Smooth muscle cell (in vitro differentiated cells): ENCODE results near the gene LRP1B. TPM values are rescaled to one million over a fixed set of nuclear protein-coding genes. Genes with fewer than 3 reads are reported as not detected.

ENCODE experiments used
- DNase-seq: peaks from one replicate; lab custom pipeline; 2025; ENCODE audit not compliant: unreplicated experiment; lab: John Stamatoyannopoulos, UW
- H2AFZ ChIP-seq: fragments of 200-600 bp; sonication (generic); 2 replicates; pipeline ENCODE4 v1.6.0; 2016; ENCODE audit warnings: antibody characterized with exemption, low read depth, mild to moderate bottlenecking
- H3F3A ChIP-seq: fragments of 200-600 bp; sonication (generic); 2 replicates; pipeline ENCODE4 v1.6.0; 2017; ENCODE audit warnings: antibody characterized with exemption, low read depth
- H3K27ac ChIP-seq: fragments of 200-600 bp; sonication (generic); 2 replicates; pipeline ENCODE4 v1.5.1; 2016; ENCODE audit warnings: low read depth, mild to moderate bottlenecking
- H3K27me3 ChIP-seq: fragments of 200-600 bp; sonication (generic); 2 replicates; pipeline ENCODE4 v1.6.1; 2016; ENCODE audit warnings: low read depth, mild to moderate bottlenecking
- H3K36me3 ChIP-seq: fragments of 200-600 bp; sonication (generic); 2 replicates; pipeline ENCODE4 v1.5.1; 2016; ENCODE audit warnings: low read depth
- H3K4me1 ChIP-seq: fragments of 200-600 bp; sonication (generic); 2 replicates; pipeline ENCODE4 v1.5.1; 2016; ENCODE audit warnings: low read depth
- H3K4me2 ChIP-seq: fragments of 200-600 bp; sonication (generic); 2 replicates; pipeline ENCODE4 v1.6.0; 2016; ENCODE audit warnings: mild to moderate bottlenecking
- H3K4me3 ChIP-seq: fragments of 200-600 bp; sonication (generic); 2 replicates; pipeline ENCODE4 v1.5.1; 2016; ENCODE audit warnings: mild to moderate bottlenecking
- H3K79me2 ChIP-seq: fragments of 200-600 bp; sonication (generic); 2 replicates; pipeline ENCODE4 v1.6.0; 2016; ENCODE audit warnings: low read depth, mild to moderate bottlenecking
- H3K9ac ChIP-seq: fragments of 200-600 bp; sonication (generic); 2 replicates; pipeline ENCODE4 v1.6.0; 2016; ENCODE audit warnings: low read depth
- H3K9me3 ChIP-seq: fragments of 200-600 bp; sonication (generic); replicated peaks from 2 replicates; pipeline ENCODE4 v1.5.1; 2016; ENCODE audit warnings: low read depth
- H4K20me1 ChIP-seq: fragments of 200-600 bp; sonication (generic); 2 replicates; pipeline ENCODE4 v1.6.0; 2016; ENCODE audit warnings: low read depth
- WGBS: methylation state at CpG from one replicate; pipeline ENCODE4 v1.1.7; 2016; ENCODE audit warnings: low lambda C conversion rate; 5-methylcytosine and 5-hydroxymethylcytosine counted together
- polyA plus RNA-seq: library from polyadenylated mRNA; unstranded; fragments of >200 nt; fragmentation: Nextera tagmentation; extraction: Ambion mirVana; gene quantifications from 2 replicates; pipeline ENCODE4 v1.2.1, GENCODE V29; 2016
- total RNA-seq: library from RNA; depleted of rRNA; stranded (reverse); fragments of >200 nt; gene quantifications from 2 replicates; pipeline ENCODE4 v1.2.3, GENCODE V29; 2014
- TF ChIP-seq, protein P1 (sequence below): fragments of 200-600 bp; sonication (generic); IDR thresholded peaks from 2 replicates; pipeline ENCODE4 v1.5.1; 2017; ENCODE audit warnings: borderline replicate concordance, mild to moderate bottlenecking, antibody characterized with exemption; ENCODE audit not compliant: insufficient read depth, poor library complexity, severe bottlenecking

LRP1B gene
- total and polyA plus RNA-seq, 2 experiments from 2014 or later: 0.08 to 2.9 TPM

DNA sequence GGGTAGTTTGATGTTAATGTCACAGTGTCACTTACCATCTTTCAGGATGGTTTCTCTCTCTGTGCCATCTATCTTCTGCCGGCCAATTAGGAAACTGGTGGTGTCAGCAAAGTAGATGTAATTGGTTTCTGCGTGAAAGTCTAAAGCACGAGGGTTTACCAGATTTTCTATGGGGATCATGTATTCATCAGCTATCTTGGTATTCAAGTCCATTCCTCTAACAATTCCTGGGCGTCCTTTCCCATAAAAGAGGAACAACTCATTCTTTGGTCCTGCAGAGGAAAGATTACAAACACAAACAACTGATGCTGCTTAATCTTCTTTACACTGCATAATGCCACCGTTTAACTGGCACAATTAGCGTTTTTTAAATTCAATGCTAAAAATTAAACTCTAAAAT, 1081.9 kb downstream of the LRP1B start:
- no peaks in the 10 kb centered on the region for H3K36me3 ChIP-seq
- H3K79me2 ChIP-seq: no peaks in the 10 kb centered on the region
- H2AFZ ChIP-seq: peak overlapping the region; percentile 53
- H3K27me3 ChIP-seq: no peaks in the 10 kb centered on the region
- H3K4me3 ChIP-seq: no peak overlapping the region
- H3F3A ChIP-seq: no peaks in the 10 kb centered on the region
- H3K9me3 ChIP-seq: no peaks in the 10 kb centered on the region
- no peak overlapping the region for H3K27ac ChIP-seq
- H3K4me2 ChIP-seq: no peak overlapping the region
- no peaks in the 10 kb centered on the region for H3K4me1 ChIP-seq
- no peak overlapping the region for H3K9ac ChIP-seq
- no peaks in the 10 kb centered on the region for H4K20me1 ChIP-seq
- DNase-seq: no peak
- TF ChIP-seq, protein P1, sequence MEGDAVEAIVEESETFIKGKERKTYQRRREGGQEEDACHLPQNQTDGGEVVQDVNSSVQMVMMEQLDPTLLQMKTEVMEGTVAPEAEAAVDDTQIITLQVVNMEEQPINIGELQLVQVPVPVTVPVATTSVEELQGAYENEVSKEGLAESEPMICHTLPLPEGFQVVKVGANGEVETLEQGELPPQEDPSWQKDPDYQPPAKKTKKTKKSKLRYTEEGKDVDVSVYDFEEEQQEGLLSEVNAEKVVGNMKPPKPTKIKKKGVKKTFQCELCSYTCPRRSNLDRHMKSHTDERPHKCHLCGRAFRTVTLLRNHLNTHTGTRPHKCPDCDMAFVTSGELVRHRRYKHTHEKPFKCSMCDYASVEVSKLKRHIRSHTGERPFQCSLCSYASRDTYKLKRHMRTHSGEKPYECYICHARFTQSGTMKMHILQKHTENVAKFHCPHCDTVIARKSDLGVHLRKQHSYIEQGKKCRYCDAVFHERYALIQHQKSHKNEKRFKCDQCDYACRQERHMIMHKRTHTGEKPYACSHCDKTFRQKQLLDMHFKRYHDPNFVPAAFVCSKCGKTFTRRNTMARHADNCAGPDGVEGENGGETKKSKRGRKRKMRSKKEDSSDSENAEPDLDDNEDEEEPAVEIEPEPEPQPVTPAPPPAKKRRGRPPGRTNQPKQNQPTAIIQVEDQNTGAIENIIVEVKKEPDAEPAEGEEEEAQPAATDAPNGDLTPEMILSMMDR: no peak
- 41% methylated on average over 6 of the region's 6 CpGs for WGBS

GRCh38 chr2:141041281-141041680, 1089.5 kb downstream of the LRP1B start:
- no peaks in the 10 kb centered on the region for H3K9me3 ChIP-seq
- DNase-seq: no peak
- no peak overlapping the region for H3K4me3 ChIP-seq
- H4K20me1 ChIP-seq: no peaks in the 10 kb centered on the region
- H3K36me3 ChIP-seq: no peaks in the 10 kb centered on the region
- H3K4me2 ChIP-seq: no peak overlapping the region
- H3K27ac ChIP-seq: no peak overlapping the region
- no peaks in the 10 kb centered on the region for H3K79me2 ChIP-seq
- no peaks in the 10 kb centered on the region for H3K27me3 ChIP-seq
- H2AFZ ChIP-seq: no peak overlapping the region
- H3F3A ChIP-seq: no peaks in the 10 kb centered on the region
- H3K9ac ChIP-seq: no peak overlapping the region
- H3K4me1 ChIP-seq: peaks cover 1% of the 10 kb centered on the region
- TF ChIP-seq, protein P1: no peak
- WGBS: 100% methylated on average over 1 of the region's 1 CpG

DNA sequence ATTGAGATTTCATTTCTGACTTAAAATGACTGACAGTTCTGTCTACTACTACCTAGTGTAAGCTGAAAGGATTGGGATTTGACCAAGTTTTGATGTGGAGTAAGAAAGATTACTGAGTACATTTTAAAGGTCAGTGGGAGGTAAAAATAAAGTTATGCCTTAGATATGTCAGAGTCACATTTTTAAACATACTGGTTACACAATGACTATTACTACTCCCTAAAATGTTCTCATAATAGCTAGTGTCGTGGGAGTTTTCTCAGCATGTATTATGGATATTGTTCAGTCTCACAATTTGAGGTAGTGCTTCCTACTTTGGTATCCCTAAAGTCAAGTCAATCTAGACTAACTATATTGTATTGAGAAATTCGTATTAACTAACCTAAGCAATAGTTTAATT, 1092.5 kb downstream of the LRP1B start:
- no peak overlapping the region for H3K4me3 ChIP-seq
- 88% methylated on average over 2 of the region's 2 CpGs for WGBS
- no peaks in the 10 kb centered on the region for H3F3A ChIP-seq
- H2AFZ ChIP-seq: no peak overlapping the region
- H3K27ac ChIP-seq: no peak overlapping the region
- TF ChIP-seq, protein P1: no peak
- H3K4me2 ChIP-seq: no peak overlapping the region
- H3K9ac ChIP-seq: no peak overlapping the region
- H4K20me1 ChIP-seq: no peaks in the 10 kb centered on the region
- H3K9me3 ChIP-seq: no peaks in the 10 kb centered on the region
- H3K4me1 ChIP-seq: peaks cover 11% of the 10 kb centered on the region
- H3K36me3 ChIP-seq: no peaks in the 10 kb centered on the region
- no peaks in the 10 kb centered on the region for H3K27me3 ChIP-seq
- no peaks in the 10 kb centered on the region for H3K79me2 ChIP-seq
- no peak for DNase-seq

GRCh38 chr2:141037361-141037760, 1093.5 kb downstream of the LRP1B start:
- Histone ChIP-seq H3K4me2 (no peak overlapping the region), H3K27me3 (no peaks in the 10 kb centered on the region), H3K9ac (no peak overlapping the region), H3F3A (no peaks in the 10 kb centered on the region), H3K79me2 (no peaks in the 10 kb centered on the region), H3K9me3 (no peaks in the 10 kb centered on the region), H3K27ac (no peak overlapping the region), H2AFZ (no peak overlapping the region), H3K4me1 (peaks cover 11% of the 10 kb centered on the region), H3K36me3 (no peaks in the 10 kb centered on the region), H3K4me3 (no peak overlapping the region), H4K20me1 (no peaks in the 10 kb centered on the region)
- TF ChIP-seq, protein P1: no peak
- WGBS: 82% methylated on average over 2 of the region's 2 CpGs
- no peak for DNase-seq
